ACC112 (cell line): Measurements from ENCODE around the gene LRFN5.
"Not testable (repeated sequence)": the region's sequence is repeated elsewhere in the genome, so short reads cannot be mapped to it uniquely, and the experiment has no call there.

Experiments used
- H2AFZ ChIP-seq: fragments of 200-600 bp; sonication (generic); one replicate; pipeline ENCODE4 v1.6.0; 2017; ENCODE audit warnings: antibody characterized with exemption, low read length; ENCODE audit not compliant: unreplicated experiment
- H3K27ac ChIP-seq: fragments of 200-600 bp; sonication (generic); 2 replicates; pipeline ENCODE4 v1.5.1; 2014; ENCODE audit warnings: low read depth, mild to moderate bottlenecking, antibody characterized with exemption, low read length, moderate library complexity
- H3K27me3 ChIP-seq: fragments of 200-600 bp; sonication (generic); 2 replicates; pipeline ENCODE4 v1.6.1; 2014; ENCODE audit warnings: mild to moderate bottlenecking, antibody characterized with exemption, low read length, moderate library complexity, mixed read lengths; ENCODE audit not compliant: insufficient read depth
- H3K36me3 ChIP-seq: fragments of 200-600 bp; sonication (generic); 2 replicates; pipeline ENCODE4 v1.6.1; 2016; ENCODE audit warnings: mild to moderate bottlenecking, antibody characterized with exemption, low read length, moderate library complexity, mixed read lengths; ENCODE audit not compliant: insufficient read depth
- H3K4me1 ChIP-seq: fragments of 200-600 bp; sonication (generic); one replicate; pipeline ENCODE4 v1.6.1; 2016; ENCODE audit warnings: low read length, mixed read lengths; ENCODE audit not compliant: insufficient read depth, unreplicated experiment, control insufficient read depth
- H3K4me3 ChIP-seq: fragments of 200-600 bp; sonication (generic); 2 replicates; pipeline ENCODE4 v1.5.1; 2014; ENCODE audit warnings: mild to moderate bottlenecking, low read depth, low read length
- H3K79me2 ChIP-seq: fragments of 200-600 bp; sonication (generic); one replicate; pipeline ENCODE4 v1.6.0; 2016; ENCODE audit warnings: low read length; ENCODE audit not compliant: control insufficient read depth, unreplicated experiment, insufficient read depth

The LRFN5 gene

GRCh38 chr14:41899416-41899815, 292.7 kb downstream of the LRFN5 start:
- Histone ChIP-seq H3K36me3 (no peaks in the 10 kb centered on the region), H3K27me3 (no peaks in the 10 kb centered on the region), H2AFZ (no peak overlapping the region), H3K4me3 (no peak overlapping the region), H3K27ac (no peak overlapping the region), H3K79me2 (no peaks in the 10 kb centered on the region), H3K4me1 (no peaks in the 10 kb centered on the region)

GRCh38 chr14:41900644-41901043, 294.0 kb downstream of the LRFN5 start:
- Histone ChIP-seq H3K4me3 (no peak overlapping the region), H3K79me2 (no peaks in the 10 kb centered on the region), H3K27me3 (no peaks in the 10 kb centered on the region), H3K4me1 (no peaks in the 10 kb centered on the region), H3K36me3 (no peaks in the 10 kb centered on the region), H2AFZ (no peak overlapping the region), H3K27ac (no peak overlapping the region)

- Histone ChIP-seq H2AFZ (no peak overlapping the region), H3K27me3 (no peaks in the 10 kb centered on the region), H3K4me3 (no peak overlapping the region), H3K36me3 (no peaks in the 10 kb centered on the region), H3K4me1 (no peaks in the 10 kb centered on the region), H3K79me2 (no peaks in the 10 kb centered on the region), H3K27ac (no peak overlapping the region)
Observed at GRCh38 chr14:41901089-41901488, 294.4 kb downstream of the LRFN5 start.

GRCh38 chr14:41905394-41905964, 298.8 kb downstream of the LRFN5 start:
- H3K79me2 ChIP-seq, result no peaks in the 10 kb centered on the region
- no peaks in the 10 kb centered on the region for H3K36me3 ChIP-seq
- no peak overlapping the region for H3K4me3 ChIP-seq
- no peaks in the 10 kb centered on the region for H3K27me3 ChIP-seq
- no peaks in the 10 kb centered on the region for H3K4me1 ChIP-seq
- H2AFZ ChIP-seq, result no peak overlapping the region
- no peak overlapping the region for H3K27ac ChIP-seq

GRCh38 chr14:41911155-41911554, 304.5 kb downstream of the LRFN5 start:
- not testable (repeated sequence) for H2AFZ ChIP-seq, H3K79me2 ChIP-seq, H3K36me3 ChIP-seq, H3K27me3 ChIP-seq, H3K4me1 ChIP-seq, H3K27ac ChIP-seq, H3K4me3 ChIP-seq

GRCh38 chr14:41913398-41913797, 306.7 kb downstream of the LRFN5 start:
- H3K36me3 ChIP-seq, result no peaks in the 10 kb centered on the region
- H3K4me3 ChIP-seq, result no peak overlapping the region
- no peaks in the 10 kb centered on the region for H3K4me1 ChIP-seq

GRCh38 chr14:41915732-41916131, 309.1 kb downstream of the LRFN5 start:
- Histone ChIP-seq H3K4me1 (no peaks in the 10 kb centered on the region), H3K4me3 (no peak overlapping the region), H3K79me2 (no peaks in the 10 kb centered on the region), H2AFZ (no peak overlapping the region), H3K36me3 (no peaks in the 10 kb centered on the region), H3K27ac (no peak overlapping the region), H3K27me3 (no peaks in the 10 kb centered on the region)

More at GRCh38 chr14:41913398-41913797, 306.7 kb downstream of the LRFN5 start:
- H3K27me3 ChIP-seq, result no peaks in the 10 kb centered on the region
- H2AFZ ChIP-seq, result no peak overlapping the region
- no peaks in the 10 kb centered on the region for H3K79me2 ChIP-seq
- no peak overlapping the region for H3K27ac ChIP-seq

- H3K27ac ChIP-seq, result no peak overlapping the region
- H3K4me1 ChIP-seq, result no peaks in the 10 kb centered on the region
- no peaks in the 10 kb centered on the region for H3K79me2 ChIP-seq
- H3K27me3 ChIP-seq, result no peaks in the 10 kb centered on the region
- H3K36me3 ChIP-seq, result no peaks in the 10 kb centered on the region
- H3K4me3 ChIP-seq, result no peak overlapping the region
- H2AFZ ChIP-seq, result no peak overlapping the region
Observed at GRCh38 chr14:41916313-41916712, 309.6 kb downstream of the LRFN5 start.

- no peaks in the 10 kb centered on the region for H3K36me3 ChIP-seq
- H3K79me2 ChIP-seq, result no peaks in the 10 kb centered on the region
- no peaks in the 10 kb centered on the region for H3K27me3 ChIP-seq
- H3K27ac ChIP-seq, result no peak overlapping the region
- H3K4me1 ChIP-seq, result no peaks in the 10 kb centered on the region
- no peak overlapping the region for H2AFZ ChIP-seq
- no peak overlapping the region for H3K4me3 ChIP-seq
Observed at GRCh38 chr14:41925409-41925808, 318.7 kb downstream of the LRFN5 start.

- Histone ChIP-seq H3K27me3 (no peaks in the 10 kb centered on the region), H3K36me3 (no peaks in the 10 kb centered on the region), H3K27ac (no peak overlapping the region), H2AFZ (no peak overlapping the region), H3K4me1 (no peaks in the 10 kb centered on the region), H3K4me3 (no peak overlapping the region), H3K79me2 (no peaks in the 10 kb centered on the region)
Observed at GRCh38 chr14:41950428-41951151, 343.9 kb downstream of the LRFN5 start.
